Measurements from ENCODE around the gene EPC1. TPM values are rescaled to one million over a fixed set of nuclear protein-coding genes. Genes with fewer than 3 reads are reported as not detected.
A peak's percentile ranks its signal among the peaks of the same experiment; 100 is the strongest.

Gene EPC1
- total RNA-seq, 2 experiments from 2014 or later: 33.0 to 33.9 TPM

DNA sequence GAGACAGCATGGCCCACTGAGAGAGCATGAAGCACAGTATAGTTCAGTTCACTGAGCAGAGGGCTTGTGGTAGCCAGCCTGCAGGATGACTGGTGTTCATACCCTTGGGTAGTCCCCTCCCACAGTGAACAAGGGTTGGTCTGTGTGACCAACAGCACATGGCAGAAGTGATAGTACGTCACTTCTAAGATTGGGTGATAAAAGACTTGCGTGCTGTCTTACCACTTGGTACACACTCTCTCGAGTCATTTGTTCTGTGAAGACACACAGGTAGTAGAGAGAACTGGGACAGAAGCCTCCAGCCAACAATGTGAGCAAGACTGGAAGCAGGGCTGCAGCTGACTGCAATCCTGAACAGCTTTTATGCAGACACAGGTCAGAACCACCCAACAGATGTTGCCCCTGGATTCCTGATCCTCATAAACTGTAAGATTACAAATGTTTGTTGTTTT, 14.6 kb downstream of the EPC1 start:
- Mint-ChIP-seq H3K27me3 (no peaks in the 10 kb centered on the region), H3K36me3 (ENCODE audit: low read depth) (peaks cover 43% of the 10 kb centered on the region), H3K4me3 (peak overlapping the region; percentile 73), H3K4me1 (ENCODE audit: low read depth) (peaks cover 89% of the 10 kb centered on the region), H3K9me3 (no peaks in the 10 kb centered on the region), H3K27ac (peak overlapping the region; percentile 96)
- DNase-seq (peak; percentile 91), ATAC-seq (peak; percentile 97)
- ChIA-PET POLR2A (interaction anchor here (0.8 to 5.3 kb wide), 5 partner anchors 9 to 38 kb away, joined by 3 to 50 read pairs (median 5); partner anchors contain the start of gene EPC1), CTCF (no interaction called here)
- intact Hi-C loops (cut with micrococcal nuclease): no loop called here
- TF ChIP-seq, protein P1, sequence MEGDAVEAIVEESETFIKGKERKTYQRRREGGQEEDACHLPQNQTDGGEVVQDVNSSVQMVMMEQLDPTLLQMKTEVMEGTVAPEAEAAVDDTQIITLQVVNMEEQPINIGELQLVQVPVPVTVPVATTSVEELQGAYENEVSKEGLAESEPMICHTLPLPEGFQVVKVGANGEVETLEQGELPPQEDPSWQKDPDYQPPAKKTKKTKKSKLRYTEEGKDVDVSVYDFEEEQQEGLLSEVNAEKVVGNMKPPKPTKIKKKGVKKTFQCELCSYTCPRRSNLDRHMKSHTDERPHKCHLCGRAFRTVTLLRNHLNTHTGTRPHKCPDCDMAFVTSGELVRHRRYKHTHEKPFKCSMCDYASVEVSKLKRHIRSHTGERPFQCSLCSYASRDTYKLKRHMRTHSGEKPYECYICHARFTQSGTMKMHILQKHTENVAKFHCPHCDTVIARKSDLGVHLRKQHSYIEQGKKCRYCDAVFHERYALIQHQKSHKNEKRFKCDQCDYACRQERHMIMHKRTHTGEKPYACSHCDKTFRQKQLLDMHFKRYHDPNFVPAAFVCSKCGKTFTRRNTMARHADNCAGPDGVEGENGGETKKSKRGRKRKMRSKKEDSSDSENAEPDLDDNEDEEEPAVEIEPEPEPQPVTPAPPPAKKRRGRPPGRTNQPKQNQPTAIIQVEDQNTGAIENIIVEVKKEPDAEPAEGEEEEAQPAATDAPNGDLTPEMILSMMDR (IDR thresholded peaks at IDR 0.05): no peak

DNA sequence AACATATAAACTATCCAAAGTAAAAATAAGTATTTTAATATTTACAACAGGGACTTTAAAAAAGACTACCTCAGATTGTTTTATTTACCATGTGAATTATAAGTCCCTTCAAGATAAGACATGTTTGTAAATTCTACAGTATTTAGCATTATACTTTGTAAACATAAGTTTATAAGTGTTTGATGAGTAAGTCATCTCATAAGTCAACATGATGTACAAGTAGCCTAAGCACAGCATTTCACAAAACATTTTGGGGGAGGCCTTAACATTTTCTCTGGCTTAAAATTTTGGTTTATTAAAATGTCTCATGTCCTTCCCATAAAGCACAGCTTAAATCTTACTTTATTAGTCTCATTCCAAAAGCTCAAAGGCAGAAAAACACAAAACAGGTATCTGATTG, 15.4 kb downstream of the EPC1 start:
- intact Hi-C loops (cut with micrococcal nuclease): no loop called here
- no peaks in the 10 kb centered on the region for H3K9me3 Mint-ChIP-seq
- peaks cover 89% of the 10 kb centered on the region for H3K4me1 Mint-ChIP-seq (ENCODE audit: low read depth)
- ChIA-PET CTCF (interaction anchor here (0.8 to 1.3 kb wide), 2 partner anchors 8 to 10 kb away, joined by 3 read pairs; no protein-coding TSS in a partner anchor), POLR2A (interaction anchor here (1.5 to 5.3 kb wide), 3 partner anchors 11 to 20 kb away, joined by 4 to 50 read pairs (median 49); partner anchors contain the start of gene EPC1)
- H3K36me3 Mint-ChIP-seq (ENCODE audit: low read depth): peaks cover 42% of the 10 kb centered on the region
- TF ChIP-seq, protein P1 (IDR thresholded peaks at IDR 0.05): no peak
- no peaks in the 10 kb centered on the region for H3K27me3 Mint-ChIP-seq
- ATAC-seq (no peak), DNase-seq (no peak)
- H3K27ac Mint-ChIP-seq: peak overlapping the region; percentile 96
- H3K4me3 Mint-ChIP-seq: peak overlapping the region; percentile 73

DNA sequence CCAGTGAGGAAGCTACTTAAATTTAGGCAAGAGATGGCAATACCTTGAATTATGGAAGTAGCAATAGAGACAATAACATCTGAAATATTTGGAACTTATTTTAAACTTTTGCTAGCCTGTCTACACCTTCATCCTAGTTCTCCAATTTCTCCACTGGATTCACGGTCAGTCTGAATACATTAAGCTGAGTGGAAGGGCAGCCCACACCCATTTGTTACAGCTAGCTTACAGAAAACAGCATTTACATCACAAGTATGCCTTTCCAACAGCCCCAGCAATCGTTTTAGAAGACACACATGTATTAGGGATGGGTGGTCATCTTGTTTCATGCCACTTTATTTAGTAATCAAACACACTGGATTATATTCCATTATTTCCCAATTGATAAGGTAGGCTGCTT, 16.7 kb downstream of the EPC1 start:
- TF ChIP-seq, protein P1 (IDR thresholded peaks at IDR 0.05): no peak
- CTCF ChIA-PET: interaction anchor here (1.0 to 1.9 kb wide), 3 partner anchors 10 to 73 kb away, joined by 4 to 8 read pairs (median 5); no protein-coding TSS in a partner anchor
- Mint-ChIP-seq H3K4me1 (ENCODE audit: low read depth) (peaks cover 91% of the 10 kb centered on the region), H3K9me3 (no peaks in the 10 kb centered on the region), H3K36me3 (ENCODE audit: low read depth) (peaks cover 31% of the 10 kb centered on the region), H3K27ac (peak overlapping the region; percentile 76), H3K27me3 (no peaks in the 10 kb centered on the region), H3K4me3 (no peak overlapping the region)
- intact Hi-C loops (cut with micrococcal nuclease): no loop called here
- no peak for DNase-seq
- ATAC-seq: no peak
- POLR2A ChIA-PET: interaction anchor here (1.0 to 2.2 kb wide), 4 partner anchors 8 to 16 kb away, joined by 3 to 8 read pairs (median 7); no protein-coding TSS in a partner anchor

DNA sequence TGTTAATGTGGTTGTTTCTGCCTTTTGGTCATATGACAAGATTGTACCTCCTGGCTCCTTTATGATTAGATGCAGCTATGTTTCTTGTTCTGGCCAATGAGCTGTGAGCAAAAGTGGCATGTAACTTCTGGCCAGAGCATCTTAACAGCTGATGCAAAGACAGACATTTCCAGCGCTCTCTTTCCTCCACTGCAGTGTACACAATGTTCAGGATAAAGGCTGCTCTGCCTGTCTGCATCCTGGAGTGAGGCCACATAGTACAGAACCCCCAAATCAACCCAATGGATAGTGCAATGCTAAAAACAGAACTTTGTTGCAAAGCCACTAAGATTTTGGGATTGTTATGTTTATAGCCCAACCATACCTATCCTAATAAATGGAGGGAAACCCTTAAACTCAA, 17.9 kb downstream of the EPC1 start:
- Mint-ChIP-seq H3K9me3 (no peaks in the 10 kb centered on the region), H3K27ac (peak overlapping the region; percentile 76), H3K4me3 (no peak overlapping the region), H3K36me3 (ENCODE audit: low read depth) (peaks cover 26% of the 10 kb centered on the region), H3K27me3 (no peaks in the 10 kb centered on the region), H3K4me1 (ENCODE audit: low read depth) (peaks cover 84% of the 10 kb centered on the region)
- CTCF ChIA-PET: interaction anchor here (1.0 to 1.9 kb wide), 5 partner anchors 9 to 72 kb away, joined by 4 to 9 read pairs (median 5); no protein-coding TSS in a partner anchor
- TF ChIP-seq, protein P1 (IDR thresholded peaks at IDR 0.05): no peak
- no peak for ATAC-seq
- POLR2A ChIA-PET: interaction anchor here (0.6 to 2.2 kb wide), 6 partner anchors 8 to 567 kb away, joined by 3 to 8 read pairs (median 6); no protein-coding TSS in a partner anchor
- no peak for DNase-seq
- intact Hi-C loops (cut with micrococcal nuclease): no loop called here

DNA sequence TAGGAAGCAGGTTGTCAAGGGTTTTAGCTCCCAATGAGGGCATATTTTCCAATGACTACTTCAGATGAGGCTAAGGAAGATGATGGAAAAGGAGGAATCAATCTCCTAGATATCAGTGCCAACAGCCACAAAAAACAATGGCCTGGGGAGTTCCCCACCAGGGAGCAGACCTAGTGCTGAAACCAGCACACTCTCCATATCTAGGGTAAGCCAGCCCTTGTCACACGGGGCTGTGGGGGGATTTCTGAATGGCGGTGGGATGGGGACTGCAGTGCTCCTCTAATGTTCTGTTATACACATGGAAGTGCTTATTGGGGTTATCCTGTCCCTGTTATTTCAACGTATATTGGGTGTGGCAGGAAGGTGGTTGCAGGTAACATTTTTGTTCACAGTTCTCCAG, 18.5 kb downstream of the EPC1 start:
- ATAC-seq (no peak), DNase-seq (peak; percentile 44)
- intact Hi-C loops (cut with micrococcal nuclease): no loop called here
- Mint-ChIP-seq H3K9me3 (no peaks in the 10 kb centered on the region), H3K36me3 (ENCODE audit: low read depth) (peaks cover 21% of the 10 kb centered on the region), H3K27me3 (no peaks in the 10 kb centered on the region), H3K4me1 (ENCODE audit: low read depth) (peaks cover 80% of the 10 kb centered on the region), H3K27ac (peak overlapping the region; percentile 76), H3K4me3 (peak overlapping the region; percentile 9)
- ChIA-PET POLR2A (interaction anchor here (1.6 to 2.2 kb wide), 3 partner anchors 10 to 18 kb away, joined by 7 to 8 read pairs (median 7); no protein-coding TSS in a partner anchor), CTCF (interaction anchor here (1.9 kb wide), 1 partner anchor 9 kb away, joined by 9 read pairs; no protein-coding TSS in a partner anchor)
- TF ChIP-seq, protein P1 (IDR thresholded peaks at IDR 0.05): no peak
